Uterus (tissue), 4 donors: ENCODE results near the gene RBM15B. TPM values are rescaled to one million over a fixed set of nuclear protein-coding genes. Genes with fewer than 3 reads are reported as not detected.

Experiments
- DNase-seq, 2 donors: peaks; one replicate each; pipeline ENCODE4 v3.0.0-alpha.2; 2019 to 2020
- H3K27ac ChIP-seq, 2 donors: fragments of 200-600 bp; sonication (generic); 1 replicate in 1 of 2; 2 replicates in 1 of 2; pipeline ENCODE4 v1.5.1; 2016 to 2018
- H3K27me3 ChIP-seq, 2 donors: fragments of 200-600 bp; sonication (generic); one replicate each; pipeline ENCODE4 v1.5.1; 2018 to 2019; ENCODE audit warnings: control low read depth in 1 of 2
- H3K36me3 ChIP-seq, 2 donors: fragments of 200-600 bp; sonication (generic); one replicate each; pipeline ENCODE4 v1.5.1; 2019; ENCODE audit warnings: control low read depth in 1 of 2
- H3K4me1 ChIP-seq, 2 donors: fragments of 200-600 bp; sonication (generic); one replicate each; pipeline ENCODE4 v1.5.1; 2018 to 2019; ENCODE audit warnings: control low read depth in 1 of 2
- H3K4me3 ChIP-seq, 2 donors: fragments of 200-600 bp; sonication (generic); 1 replicate in 1 of 2; 2 replicates in 1 of 2; pipeline ENCODE4 v1.5.1; 2018 to 2019; ENCODE audit warnings: mild to moderate bottlenecking in 1 of 2
- H3K9me3 ChIP-seq, 2 donors: fragments of 200-600 bp; sonication (generic); one replicate each; pipeline ENCODE4 v1.5.1; 2019; ENCODE audit warnings: control low read depth in 1 of 2
- POLR2A ChIP-seq, 2 donors: fragments of 450-650 bp; IDR thresholded peaks; one replicate each; pipeline ENCODE4 v1.6.1; 2016; ENCODE audit warnings: antibody characterized with exemption in 2 of 2, mild to moderate bottlenecking in 1 of 2, moderate library complexity in 1 of 2
- intact Hi-C: fragments of 100-400 bp; cut with DNase I; formaldehyde crosslinking; loops from one replicate; pipeline ENCODE4 v1.15.1; 2023; ENCODE audit warnings: low total_unique reads
- total RNA-seq, 4 donors: library from RNA; depleted of rRNA in 3 of 4; stranded (reverse); fragments of >200 nt in 3 of 4; gene quantifications; one replicate each; pipeline versions ENCODE4 v1.1.0 to v1.2.4, GENCODE V29; 2014 to 2023
- TF ChIP-seq, protein P1 (sequence below), 4 experiments: fragments of 200-600 bp in 2 of 4; fragments of 450-650 bp in 2 of 4; sonication (generic) in 2 of 4; IDR thresholded peaks; one replicate each; pipeline ENCODE4 v1.5.1; 2016 to 2019; ENCODE audit warnings: antibody characterized with exemption in 4 of 4, mild to moderate bottlenecking in 2 of 4, moderate library complexity in 1 of 4
- donor health status: DM: yes; HTN: yes; CAD: no.

Gene RBM15B
- total RNA-seq, 4 donors from 2014 or later, result 21.2 to 38.9 (median 28.1) TPM

DNA sequence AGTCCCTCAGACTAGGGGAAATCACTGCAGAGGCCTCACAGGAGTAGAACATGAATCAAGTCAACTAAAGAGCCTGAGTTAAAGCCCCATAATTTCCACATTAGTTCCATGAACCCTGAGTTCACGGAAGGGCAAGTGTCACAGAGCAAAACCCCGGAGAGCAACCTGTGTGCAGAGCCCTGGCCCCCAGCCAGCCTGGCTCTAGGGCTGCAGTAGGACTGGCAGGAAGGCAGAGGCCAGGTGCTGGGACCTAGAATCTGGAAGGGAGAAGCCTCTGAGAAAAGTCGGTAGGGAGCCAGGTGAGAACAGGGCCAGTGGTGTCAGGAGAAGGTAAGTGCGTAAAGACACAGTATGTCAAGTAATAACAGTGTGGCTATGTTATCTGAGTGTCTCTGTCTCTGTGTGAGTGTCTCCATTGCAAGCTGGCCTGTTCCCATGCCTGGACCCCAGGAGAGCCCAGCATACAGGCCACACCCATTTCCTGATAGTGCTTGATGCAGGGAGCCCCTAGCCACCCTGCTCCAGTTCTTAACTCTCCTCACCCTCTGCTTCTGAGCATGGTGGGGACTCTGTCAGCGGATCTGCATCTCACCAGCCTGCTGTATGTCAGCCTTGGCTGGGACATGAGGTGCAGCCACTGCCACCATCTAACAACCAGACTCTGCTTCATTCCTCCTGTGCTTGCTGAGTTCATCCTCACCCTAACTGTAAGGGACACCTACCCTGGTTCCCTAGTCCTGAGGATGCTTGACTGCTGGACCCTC, 17.2 kb upstream of the RBM15B start:
- TF ChIP-seq, protein P1, sequence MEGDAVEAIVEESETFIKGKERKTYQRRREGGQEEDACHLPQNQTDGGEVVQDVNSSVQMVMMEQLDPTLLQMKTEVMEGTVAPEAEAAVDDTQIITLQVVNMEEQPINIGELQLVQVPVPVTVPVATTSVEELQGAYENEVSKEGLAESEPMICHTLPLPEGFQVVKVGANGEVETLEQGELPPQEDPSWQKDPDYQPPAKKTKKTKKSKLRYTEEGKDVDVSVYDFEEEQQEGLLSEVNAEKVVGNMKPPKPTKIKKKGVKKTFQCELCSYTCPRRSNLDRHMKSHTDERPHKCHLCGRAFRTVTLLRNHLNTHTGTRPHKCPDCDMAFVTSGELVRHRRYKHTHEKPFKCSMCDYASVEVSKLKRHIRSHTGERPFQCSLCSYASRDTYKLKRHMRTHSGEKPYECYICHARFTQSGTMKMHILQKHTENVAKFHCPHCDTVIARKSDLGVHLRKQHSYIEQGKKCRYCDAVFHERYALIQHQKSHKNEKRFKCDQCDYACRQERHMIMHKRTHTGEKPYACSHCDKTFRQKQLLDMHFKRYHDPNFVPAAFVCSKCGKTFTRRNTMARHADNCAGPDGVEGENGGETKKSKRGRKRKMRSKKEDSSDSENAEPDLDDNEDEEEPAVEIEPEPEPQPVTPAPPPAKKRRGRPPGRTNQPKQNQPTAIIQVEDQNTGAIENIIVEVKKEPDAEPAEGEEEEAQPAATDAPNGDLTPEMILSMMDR (IDR thresholded peaks at IDR 0.05), result no peak
- no peak for TF ChIP-seq POLR2A (IDR thresholded peaks at IDR 0.05)
- intact Hi-C loops, result no loop called here
- DNase-seq, result no peak

DNA sequence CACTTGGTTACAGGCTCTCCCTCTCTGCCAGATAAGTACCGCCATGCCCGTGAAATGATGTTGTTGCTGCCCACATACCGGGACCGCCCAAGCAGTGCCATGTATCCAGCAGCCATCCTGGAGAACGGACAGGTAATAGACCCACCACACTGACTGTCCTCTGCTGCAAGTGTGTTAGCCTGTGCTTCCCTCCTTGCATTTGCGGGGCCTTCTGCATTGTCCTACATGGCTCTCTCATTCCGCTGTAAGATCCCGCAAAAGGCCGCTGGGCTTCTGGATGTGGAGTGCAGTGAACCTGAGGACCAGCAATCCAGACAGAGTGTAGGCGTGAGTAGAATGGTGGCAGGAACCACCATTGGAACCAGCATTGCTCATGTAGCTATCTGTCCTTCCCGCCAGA, 16.6 kb upstream of the RBM15B start:
- H3K9me3 ChIP-seq, result no peaks in the 10 kb centered on the region
- H3K4me1 ChIP-seq, result no peaks in the 10 kb centered on the region
- no peak overlapping the region for H3K27ac ChIP-seq
- intact Hi-C loops, result no loop called here
- DNase-seq, result no peak
- H3K4me3 ChIP-seq, result no peak overlapping the region
- H3K27me3 ChIP-seq, result no peaks in the 10 kb centered on the region
- TF ChIP-seq, protein P1 (IDR thresholded peaks at IDR 0.05), result no peak
- TF ChIP-seq POLR2A (IDR thresholded peaks at IDR 0.05), result no peak
- no peaks in the 10 kb centered on the region for H3K36me3 ChIP-seq

More for the DNA sequence above, 17.2 kb upstream of the RBM15B start:
- Histone ChIP-seq H3K27ac (no peak overlapping the region), H3K9me3 (no peaks in the 10 kb centered on the region), H3K27me3 (no peaks in the 10 kb centered on the region), H3K4me3 (no peak overlapping the region), H3K36me3 (no peaks in the 10 kb centered on the region), H3K4me1 (no peaks in the 10 kb centered on the region)

- TF ChIP-seq, protein P1 (IDR thresholded peaks at IDR 0.05), result no peak
- TF ChIP-seq POLR2A (IDR thresholded peaks at IDR 0.05), result no peak
- DNase-seq, result no peak
- H3K36me3 ChIP-seq, result no peaks in the 10 kb centered on the region
- H3K4me1 ChIP-seq, result no peaks in the 10 kb centered on the region
- H3K9me3 ChIP-seq, result no peaks in the 10 kb centered on the region
- H3K27ac ChIP-seq, result no peak overlapping the region
- intact Hi-C loops, result no loop called here
- H3K27me3 ChIP-seq, result no peaks in the 10 kb centered on the region
- no peak overlapping the region for H3K4me3 ChIP-seq
These were observed 15.9 kb upstream of the RBM15B start for GRCh38 chr3:51375136-51375535.

- DNase-seq, result no peak
- intact Hi-C loops, result no loop called here
These were observed 15.5 kb upstream of the RBM15B start for GRCh38 chr3:51375571-51375970.

GRCh38 chr3:51378065-51378464, 13.0 kb upstream of the RBM15B start:
- H3K4me3 ChIP-seq, result no peak overlapping the region
- no peaks in the 10 kb centered on the region for H3K27me3 ChIP-seq
- no peak overlapping the region for H3K27ac ChIP-seq
- DNase-seq, result no peak
- no peaks in the 10 kb centered on the region for H3K9me3 ChIP-seq
- no peaks in the 10 kb centered on the region for H3K4me1 ChIP-seq
- TF ChIP-seq, protein P1 (IDR thresholded peaks at IDR 0.05), result no peak
- TF ChIP-seq POLR2A (IDR thresholded peaks at IDR 0.05), result no peak
- H3K36me3 ChIP-seq, result no peaks in the 10 kb centered on the region
- intact Hi-C loops, result no loop called here

More at GRCh38 chr3:51375571-51375970, 15.5 kb upstream of the RBM15B start:
- Histone ChIP-seq H3K27ac (no peak overlapping the region), H3K27me3 (no peaks in the 10 kb centered on the region), H3K36me3 (no peaks in the 10 kb centered on the region), H3K4me3 (no peak overlapping the region), H3K4me1 (no peaks in the 10 kb centered on the region), H3K9me3 (no peaks in the 10 kb centered on the region)
- TF ChIP-seq POLR2A (IDR thresholded peaks at IDR 0.05), result no peak
- TF ChIP-seq, protein P1 (IDR thresholded peaks at IDR 0.05), result no peak
